Fibroblast of the aortic adventitia (primary cell): ENCODE measurements around the gene RAB27A. TPM values are rescaled to one million over a fixed set of nuclear protein-coding genes. Genes with fewer than 3 reads are reported as not detected.
A peak's percentile ranks its signal among the peaks of the same experiment; 100 is the strongest.

ENCODE experiments used
- DNase-seq: peaks from one replicate; pipeline ENCODE4 v3.0.0-alpha.2; 2010; ENCODE audit warnings: low read depth
- H3K4me3 ChIP-seq: 2 replicates; pipeline ENCODE4 v1.5.1; 2011; ENCODE audit warnings: low read depth, mild to moderate bottlenecking, control low read depth, low read length, moderate library complexity
- CTCF ChIP-seq: IDR thresholded peaks from 2 replicates; pipeline ENCODE4 v1.5.1; 2011; ENCODE audit warnings: mild to moderate bottlenecking, low read length, control low read depth, inconsistent platforms; ENCODE audit not compliant: insufficient read depth
- total RNA-seq: library from RNA; depleted of rRNA; stranded (reverse); fragments of >200 nt; gene quantifications from 2 replicates; pipeline ENCODE4 v1.2.3, GENCODE V29; 2012; ENCODE audit warnings: low replicate concordance

Gene RAB27A
- total RNA-seq, 1 donor = 9.9 TPM

GRCh38 chr15:55270291-55270690 lies 19.3 kb downstream of the RAB27A start:
- DNase-seq = no peak
- H3K4me3 ChIP-seq = no peak overlapping the region
- no peak for TF ChIP-seq CTCF

- H3K4me3 ChIP-seq = no peak overlapping the region
- no peak for DNase-seq
- TF ChIP-seq CTCF = no peak
These were observed 21.4 kb downstream of the RAB27A start for GRCh38 chr15:55268176-55268695.

GRCh38 chr15:55267401-55268175 lies 22.0 kb downstream of the RAB27A start:
- peak; percentile 17 for DNase-seq
- H3K4me3 ChIP-seq = no peak overlapping the region
- TF ChIP-seq CTCF = no peak

GRCh38 chr15:55266547-55266946 lies 23.1 kb downstream of the RAB27A start:
- TF ChIP-seq CTCF = no peak
- no peak for DNase-seq
- H3K4me3 ChIP-seq = no peak overlapping the region

- DNase-seq = no peak
- no peak for TF ChIP-seq CTCF
- no peak overlapping the region for H3K4me3 ChIP-seq
These were observed 29.0 kb downstream of the RAB27A start for GRCh38 chr15:55260562-55261131.

GRCh38 chr15:55257938-55258337 lies 31.7 kb downstream of the RAB27A start:
- no peak overlapping the region for H3K4me3 ChIP-seq
- DNase-seq = no peak
- TF ChIP-seq CTCF = no peak
